Measurements from ENCODE around the gene GPR68.

- no peak for TF ChIP-seq POLR2A (IDR thresholded peaks at IDR 0.05)
- no peak for TF ChIP-seq CTCF (IDR thresholded peaks at IDR 0.05)
These were observed 19.5 kb downstream of the GPR68 start for GRCh38 chr14:91225025-91225424.
